CD4-positive, CD25-positive, alpha-beta regulatory T cell (primary cell): ENCODE measurements around the gene ASB12. TPM values are rescaled to one million over a fixed set of nuclear protein-coding genes. Genes with fewer than 3 reads are reported as not detected.
A peak's percentile ranks its signal among the peaks of the same experiment; 100 is the strongest.
"Not testable (repeated sequence)": the region's sequence is repeated elsewhere in the genome, so short reads cannot be mapped to it uniquely, and the experiment has no call there.

Experiments used
- ATAC-seq, 2 donors: fragments of 150-1000 bp; cut with Tn5 transposase; one replicate each; pipeline ENCODE4 v1.10.0; 2021; ENCODE audit warnings: low read depth in 2 of 2, moderate number of reproducible peaks in 2 of 2, moderate library complexity in 1 of 2
- DNase-seq, 3 donors: peaks; one replicate each; pipeline versions ENCODE4 v3.0.0 to v3.0.0-alpha.2; 2012 to 2022; ENCODE audit warnings: mixed read lengths in 1 of 3
- H3K27ac ChIP-seq: one replicate; pipeline ENCODE4 v1.7.0; 2013; ENCODE audit warnings: mild to moderate bottlenecking, low read length; ENCODE audit not compliant: insufficient read depth, poor library complexity, severe bottlenecking
- H3K27me3 ChIP-seq: one replicate; pipeline ENCODE4 v1.7.0; 2013; ENCODE audit warnings: low read length; ENCODE audit not compliant: control insufficient read depth, insufficient read depth
- H3K36me3 ChIP-seq: one replicate; pipeline ENCODE4 v1.7.0; 2013; ENCODE audit warnings: mild to moderate bottlenecking, low read length, moderate library complexity; ENCODE audit not compliant: control insufficient read depth, insufficient read depth
- H3K4me1 ChIP-seq: 2 replicates; pipeline ENCODE4 v1.7.0; 2013; ENCODE audit warnings: mild to moderate bottlenecking, low read length; ENCODE audit not compliant: insufficient read depth, control insufficient read depth, poor library complexity, severe bottlenecking
- H3K4me3 ChIP-seq: one replicate; pipeline ENCODE4 v1.7.0; 2013; ENCODE audit warnings: low read depth, mild to moderate bottlenecking, low read length, moderate library complexity
- H3K9me3 ChIP-seq, 2 experiments: 1 replicate in 1 of 2; 2 replicates in 1 of 2; pipeline ENCODE4 v1.7.0; 2013; ENCODE audit warnings: low read length in 2 of 2, mild to moderate bottlenecking in 1 of 2, moderate library complexity in 1 of 2; ENCODE audit not compliant: control insufficient read depth in 2 of 2
- H3K27ac Mint-ChIP-seq, 3 donors: one replicate each; pipeline ENCODE4 v1.8.0; 2020 to 2022; ENCODE audit warnings: mild to moderate bottlenecking in 3 of 3, mixed read lengths in 3 of 3, moderate library complexity in 2 of 3
- H3K27me3 Mint-ChIP-seq: one replicate; pipeline ENCODE4 v1.8.0; 2022; ENCODE audit warnings: mild to moderate bottlenecking, mixed read lengths
- H3K36me3 Mint-ChIP-seq: one replicate; pipeline ENCODE4 v1.8.0; 2020; ENCODE audit warnings: mixed read lengths
- H3K4me1 Mint-ChIP-seq, 4 donors: one replicate each; pipeline ENCODE4 v1.8.0; 2020 to 2022; ENCODE audit warnings: mixed read lengths in 4 of 4, mild to moderate bottlenecking in 1 of 4
- H3K4me3 Mint-ChIP-seq, 4 donors: one replicate each; pipeline ENCODE4 v1.8.0; 2020 to 2022; ENCODE audit warnings: mild to moderate bottlenecking in 4 of 4, mixed read lengths in 4 of 4, moderate library complexity in 3 of 4
- H3K9me3 Mint-ChIP-seq, 7 donors: one replicate each; pipeline ENCODE4 v1.8.0; 2020 to 2022; ENCODE audit warnings: mixed read lengths in 7 of 7, mild to moderate bottlenecking in 3 of 7, moderate library complexity in 2 of 7
- polyA plus RNA-seq, 4 donors: library from polyadenylated mRNA; unstranded; fragments of 300-500 nt; fragmentation: Illumina TruSeq; gene quantifications; one replicate each; pipeline ENCODE4 v1.2.3, GENCODE V29; 2021
- total RNA-seq: library from RNA; stranded (reverse); gene quantifications from one replicate; pipeline ENCODE4 v1.2.3, GENCODE V29; 2022

ASB12 gene
- total RNA-seq, result not detected
- polyA plus RNA-seq, result under 1 TPM in 1 of 4 donors, not detected in 3; 0.27 TPM

GRCh38 chrX:64230123-64230970, at the start of gene ASB12:
Gene ASB12 (minus strand): TSS chrX:64230607. CDS start chrX:64225650, 4,957 bp downstream.
- Mint-ChIP-seq H3K27ac (no peak within 1 kb of the TSS), H3K4me1 (no peaks in the 10 kb centered on the region), H3K36me3 (no peaks in the 10 kb centered on the region), H3K27me3 (no peaks in the 10 kb centered on the region), H3K4me3 (no peak within 1 kb of the TSS), H3K9me3 (peaks cover 0 to 3% (median 1%) of the 10 kb centered on the region in 7 donors)
- H3K36me3 ChIP-seq, result no peaks in the 10 kb centered on the region
- no peak within 1 kb of the TSS for H3K4me3 ChIP-seq
- no peaks in the 10 kb centered on the region for H3K4me1 ChIP-seq
- ATAC-seq, result no peak
- no peaks in the 10 kb centered on the region for H3K9me3 ChIP-seq
- no peaks in the 10 kb centered on the region for H3K27me3 ChIP-seq
- DNase-seq, result no peak
- H3K27ac ChIP-seq, result no peak within 1 kb of the TSS

DNA sequence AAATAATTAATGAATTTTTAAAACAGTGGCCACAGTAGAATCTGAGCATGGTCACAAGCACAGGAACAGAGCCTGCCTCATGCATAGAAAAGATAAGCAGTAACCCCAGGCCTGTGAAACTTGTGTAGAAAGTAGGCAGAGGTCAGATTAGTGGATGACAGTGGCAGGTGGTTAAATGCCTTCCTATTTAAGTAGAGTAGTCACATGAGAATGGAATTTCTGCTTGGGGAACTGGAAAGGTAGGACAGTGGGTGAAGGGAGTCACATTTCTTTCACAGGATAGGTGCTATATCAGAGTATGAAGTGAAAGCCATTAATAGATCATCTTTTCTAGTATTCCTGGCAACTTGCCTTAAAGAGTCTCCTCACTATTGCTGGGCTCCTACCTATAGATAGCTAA, 34.9 kb upstream of the ASB12 start:
- Histone ChIP-seq H3K4me1 (no peaks in the 10 kb centered on the region), H3K9me3 (peaks cover 0 to 3% of the 10 kb centered on the region in 2 experiments), H3K36me3 (no peaks in the 10 kb centered on the region), H3K27ac (no peak overlapping the region), H3K27me3 (no peaks in the 10 kb centered on the region), H3K4me3 (no peak overlapping the region)
- Mint-ChIP-seq H3K27me3 (no peaks in the 10 kb centered on the region), H3K4me1 (no peaks in the 10 kb centered on the region), H3K36me3 (peaks cover 16% of the 10 kb centered on the region), H3K27ac (no peak overlapping the region), H3K4me3 (no peak overlapping the region), H3K9me3 (peaks cover 0 to 3% (median under 1%) of the 10 kb centered on the region in 7 donors)
- DNase-seq (no peak), ATAC-seq (no peak)

- Mint-ChIP-seq H3K4me3 (no peak overlapping the region), H3K9me3 (peaks cover 0 to 3% (median 0%) of the 10 kb centered on the region in 7 donors), H3K4me1 (no peaks in the 10 kb centered on the region), H3K27me3 (no peaks in the 10 kb centered on the region), H3K27ac (no peak overlapping the region), H3K36me3 (no peaks in the 10 kb centered on the region)
- Histone ChIP-seq H3K4me1 (no peaks in the 10 kb centered on the region), H3K27me3 (no peaks in the 10 kb centered on the region), H3K36me3 (no peaks in the 10 kb centered on the region), H3K27ac (no peak overlapping the region), H3K4me3 (no peak overlapping the region), H3K9me3 (no peaks in the 10 kb centered on the region)
- DNase-seq, result no peak
- ATAC-seq, result no peak
Measured at GRCh38 chrX:64229154-64229553, 1.3 kb downstream of the ASB12 start.

DNA sequence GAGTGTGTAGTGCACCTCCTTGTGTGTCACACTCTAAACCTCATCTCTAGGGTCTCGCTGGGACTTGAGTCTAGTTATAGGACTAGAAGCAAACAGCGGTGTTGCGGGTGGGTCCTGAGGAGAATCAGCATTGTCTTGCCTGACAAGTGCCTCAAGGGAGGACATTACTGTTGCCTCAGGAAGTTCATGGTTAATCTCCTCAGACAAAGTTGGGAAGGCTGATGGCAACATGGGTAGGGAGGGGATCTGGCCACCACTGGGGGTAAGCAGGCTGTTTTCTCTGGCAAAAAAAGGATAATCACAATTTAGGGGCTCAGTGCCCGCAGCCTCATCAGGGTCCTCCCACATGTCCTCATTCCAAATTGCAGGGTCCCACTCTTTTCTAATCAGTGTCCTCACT, 12.4 kb downstream of the ASB12 start:
- no peak overlapping the region for H3K4me3 ChIP-seq
- no peaks in the 10 kb centered on the region for H3K9me3 ChIP-seq
- H3K36me3 ChIP-seq, result no peaks in the 10 kb centered on the region
- Mint-ChIP-seq H3K27me3 (no peaks in the 10 kb centered on the region), H3K27ac (no peak overlapping the region), H3K4me3 (no peak overlapping the region), H3K9me3 (no peaks in the 10 kb centered on the region), H3K36me3 (no peaks in the 10 kb centered on the region), H3K4me1 (no peaks in the 10 kb centered on the region)
- H3K4me1 ChIP-seq, result no peaks in the 10 kb centered on the region
- H3K27me3 ChIP-seq, result no peaks in the 10 kb centered on the region
- no peak for DNase-seq
- no peak overlapping the region for H3K27ac ChIP-seq
- ATAC-seq, result no peak

DNA sequence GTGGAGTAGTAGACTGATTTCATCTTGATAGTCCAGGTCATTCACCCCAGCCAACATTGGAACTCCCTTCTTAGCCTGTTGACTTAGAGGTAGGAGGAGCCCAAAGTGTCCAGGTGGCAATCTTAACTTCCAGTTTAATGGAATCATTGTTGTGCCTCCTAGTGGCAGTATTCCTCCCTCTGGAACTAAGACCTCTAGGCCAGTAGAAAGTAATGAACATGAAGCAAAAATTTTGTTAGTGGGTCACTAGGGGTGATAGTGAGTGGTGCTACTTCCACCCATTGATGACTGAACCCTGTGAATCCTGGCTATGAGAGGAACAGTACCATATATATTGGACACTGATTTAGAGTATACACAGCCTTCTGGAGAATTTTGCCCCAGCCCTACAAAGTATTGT, 16.4 kb downstream of the ASB12 start:
- H3K4me1 ChIP-seq, H3K27ac ChIP-seq, H3K9me3 Mint-ChIP-seq, H3K27me3 Mint-ChIP-seq, H3K9me3 ChIP-seq, H3K27me3 ChIP-seq, H3K36me3 ChIP-seq, H3K27ac Mint-ChIP-seq, ATAC-seq, H3K4me3 Mint-ChIP-seq, H3K36me3 Mint-ChIP-seq, DNase-seq, H3K4me1 Mint-ChIP-seq, H3K4me3 ChIP-seq: not testable (repeated sequence)

DNA sequence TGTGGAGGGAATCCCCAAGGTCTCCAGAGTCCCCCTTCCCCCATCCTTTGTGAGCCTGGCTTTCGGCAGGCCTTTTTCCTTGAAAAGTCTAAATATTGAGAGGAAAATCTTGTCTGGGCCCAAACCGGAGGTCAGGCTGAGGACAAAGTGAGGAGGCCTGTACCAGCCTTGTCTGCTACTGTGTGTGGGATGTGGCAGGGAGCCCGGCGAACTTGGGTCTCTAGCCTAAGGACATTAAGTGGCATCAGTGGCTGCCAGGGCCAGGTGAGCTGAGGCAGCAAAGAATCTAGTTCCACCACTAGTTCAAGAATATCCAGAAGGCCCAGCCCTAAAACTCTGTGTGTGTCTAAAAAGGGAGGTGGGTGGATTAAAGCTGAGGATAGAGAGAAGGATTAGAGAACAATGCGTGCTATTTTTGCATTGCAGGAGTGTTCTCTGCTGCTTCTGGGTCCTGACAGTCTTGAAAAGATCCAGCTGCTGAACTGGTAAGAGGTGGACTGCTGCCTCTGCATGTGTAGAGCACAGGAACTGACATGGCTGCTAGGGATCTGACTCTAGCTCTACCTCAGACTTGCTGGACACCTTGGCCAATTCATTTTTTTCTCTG, 23.7 kb downstream of the ASB12 start:
- Mint-ChIP-seq H3K4me1 (peaks cover 0 to 18% (median 11%) of the 10 kb centered on the region in 4 donors), H3K4me3 (peak overlapping the region; percentile 93 to 100 (median 94)), H3K9me3 (no peaks in the 10 kb centered on the region), H3K27ac (peak overlapping the region; percentile 91 to 94 (median 91)), H3K36me3 (no peaks in the 10 kb centered on the region), H3K27me3 (no peaks in the 10 kb centered on the region)
- H3K36me3 ChIP-seq, result no peaks in the 10 kb centered on the region
- H3K4me3 ChIP-seq, result peak overlapping the region; percentile 62
- peaks cover 3% of the 10 kb centered on the region for H3K4me1 ChIP-seq
- no peak for ATAC-seq
- no peaks in the 10 kb centered on the region for H3K27me3 ChIP-seq
- DNase-seq, result peak in 1 of 3 donors; percentile 1
- H3K27ac ChIP-seq, result peak overlapping the region; percentile 80
- H3K9me3 ChIP-seq, result no peaks in the 10 kb centered on the region

DNA sequence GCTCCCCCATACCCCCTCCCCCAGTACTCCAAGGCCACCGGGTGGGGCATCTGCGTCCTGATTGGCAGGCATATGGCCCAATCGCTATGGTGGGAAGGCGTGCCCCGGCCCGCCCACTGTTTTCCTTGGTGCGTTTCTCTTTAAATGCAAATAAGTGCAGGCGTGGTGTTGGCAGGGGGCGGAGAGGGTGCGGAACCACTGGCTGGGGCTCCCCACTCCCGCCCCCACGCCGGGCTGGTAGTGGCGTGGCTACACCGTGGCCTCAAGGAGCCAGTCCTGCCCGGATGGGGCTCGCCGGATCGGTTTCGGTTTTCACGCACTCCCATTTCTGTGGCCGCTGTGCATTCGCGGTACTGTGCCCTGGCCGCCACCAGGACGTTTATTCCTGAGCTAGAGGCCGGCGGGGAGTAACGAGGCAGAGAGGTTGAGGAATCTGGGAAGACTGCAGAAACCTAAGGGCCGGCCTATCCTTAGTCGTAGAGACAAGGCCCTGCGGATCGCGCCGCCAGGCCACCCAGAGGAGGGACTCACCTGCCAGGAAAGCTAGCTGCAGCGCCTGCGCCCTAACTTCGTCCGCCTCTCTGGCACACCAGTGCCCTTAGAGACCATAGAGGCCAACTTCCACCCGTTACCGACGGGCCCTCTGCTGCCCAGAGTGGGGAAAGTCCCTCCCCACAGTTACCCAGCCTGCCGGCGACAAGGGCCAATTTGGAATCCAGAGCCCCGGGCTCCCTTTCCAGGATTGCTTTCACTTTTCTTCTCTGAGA, 24.5 kb downstream of the ASB12 start:
- H3K4me3 ChIP-seq, result peak overlapping the region; percentile 62
- no peaks in the 10 kb centered on the region for H3K27me3 ChIP-seq
- Mint-ChIP-seq H3K4me1 (peaks cover 0 to 18% (median 11%) of the 10 kb centered on the region in 4 donors), H3K27me3 (no peaks in the 10 kb centered on the region), H3K36me3 (no peaks in the 10 kb centered on the region), H3K9me3 (no peaks in the 10 kb centered on the region), H3K4me3 (peak overlapping the region; percentile 93 to 100 (median 94)), H3K27ac (peak overlapping the region; percentile 91 to 94 (median 91))
- H3K36me3 ChIP-seq, result no peaks in the 10 kb centered on the region
- ATAC-seq, result peak; percentile 87 to 89
- peaks cover 3% of the 10 kb centered on the region for H3K4me1 ChIP-seq
- H3K27ac ChIP-seq, result peak overlapping the region; percentile 80
- DNase-seq, result peak; percentile 79 to 92 (median 85)
- H3K9me3 ChIP-seq, result no peaks in the 10 kb centered on the region
